Measurements from ENCODE around the gene GPC6. TPM values are rescaled to one million over a fixed set of nuclear protein-coding genes. Genes with fewer than 3 reads are reported as not detected.

Gene GPC6
- total RNA-seq, 3 donors from 2014 or later (not counting 1 experiment from before 2014, with no cell fraction given), result not detected

DNA sequence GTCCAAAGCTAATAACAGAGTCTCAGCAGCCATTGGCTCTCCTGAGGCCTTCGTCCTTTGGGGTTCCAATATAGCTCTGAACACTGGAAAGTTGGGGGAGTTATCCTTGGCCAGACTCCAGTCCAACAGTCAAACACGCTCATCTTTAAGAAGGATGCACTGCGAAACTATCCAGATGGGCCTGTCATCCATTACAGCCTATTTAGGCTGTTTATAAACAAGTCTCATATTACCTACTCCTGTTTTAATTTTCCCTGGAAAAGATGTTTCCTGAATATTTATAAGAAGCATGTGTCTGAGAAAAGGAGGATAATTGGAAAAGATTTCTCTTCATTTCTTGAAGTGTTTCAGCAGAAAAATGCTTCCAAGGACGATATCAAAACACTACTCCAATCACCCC is 1082.2 kb downstream of the GPC6 start:
- Histone ChIP-seq H3K36me3 (ENCODE audit: control insufficient read depth, insufficient read depth, low read length) (no peaks in the 10 kb centered on the region), H3K27me3 (ENCODE audit: control insufficient read depth, insufficient read depth, low read length) (no peaks in the 10 kb centered on the region), H3K4me3 (ENCODE audit: low read length) (no peak overlapping the region), H3K4me1 (ENCODE audit: control insufficient read depth, insufficient read depth, low read length) (no peaks in the 10 kb centered on the region), H3K27ac (ENCODE audit: low read length) (no peak overlapping the region), H3K9me3 (ENCODE audit: control insufficient read depth, insufficient read depth, low read length) (no peaks in the 10 kb centered on the region)
- WGBS (ENCODE audit: insufficient coverage), result 96% methylated on average over 3 of the region's 4 CpGs
- no peak for DNase-seq
- no peaks in the 10 kb centered on the region for H3K4me1 Mint-ChIP-seq
- no peaks in the 10 kb centered on the region for H3K27me3 Mint-ChIP-seq (ENCODE audit: low read depth in 2 of 2)
- ATAC-seq, result no peak
- H3K9me3 Mint-ChIP-seq, result no peaks in the 10 kb centered on the region
- no peaks in the 10 kb centered on the region for H3K36me3 Mint-ChIP-seq
- no peak overlapping the region for H3K4me3 Mint-ChIP-seq
- intact Hi-C loops (cut with micrococcal nuclease), result no loop called here
- TF ChIP-seq, protein P1, sequence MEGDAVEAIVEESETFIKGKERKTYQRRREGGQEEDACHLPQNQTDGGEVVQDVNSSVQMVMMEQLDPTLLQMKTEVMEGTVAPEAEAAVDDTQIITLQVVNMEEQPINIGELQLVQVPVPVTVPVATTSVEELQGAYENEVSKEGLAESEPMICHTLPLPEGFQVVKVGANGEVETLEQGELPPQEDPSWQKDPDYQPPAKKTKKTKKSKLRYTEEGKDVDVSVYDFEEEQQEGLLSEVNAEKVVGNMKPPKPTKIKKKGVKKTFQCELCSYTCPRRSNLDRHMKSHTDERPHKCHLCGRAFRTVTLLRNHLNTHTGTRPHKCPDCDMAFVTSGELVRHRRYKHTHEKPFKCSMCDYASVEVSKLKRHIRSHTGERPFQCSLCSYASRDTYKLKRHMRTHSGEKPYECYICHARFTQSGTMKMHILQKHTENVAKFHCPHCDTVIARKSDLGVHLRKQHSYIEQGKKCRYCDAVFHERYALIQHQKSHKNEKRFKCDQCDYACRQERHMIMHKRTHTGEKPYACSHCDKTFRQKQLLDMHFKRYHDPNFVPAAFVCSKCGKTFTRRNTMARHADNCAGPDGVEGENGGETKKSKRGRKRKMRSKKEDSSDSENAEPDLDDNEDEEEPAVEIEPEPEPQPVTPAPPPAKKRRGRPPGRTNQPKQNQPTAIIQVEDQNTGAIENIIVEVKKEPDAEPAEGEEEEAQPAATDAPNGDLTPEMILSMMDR (IDR thresholded peaks at IDR 0.05), result no peak
- no peak overlapping the region for H3K27ac Mint-ChIP-seq

DNA sequence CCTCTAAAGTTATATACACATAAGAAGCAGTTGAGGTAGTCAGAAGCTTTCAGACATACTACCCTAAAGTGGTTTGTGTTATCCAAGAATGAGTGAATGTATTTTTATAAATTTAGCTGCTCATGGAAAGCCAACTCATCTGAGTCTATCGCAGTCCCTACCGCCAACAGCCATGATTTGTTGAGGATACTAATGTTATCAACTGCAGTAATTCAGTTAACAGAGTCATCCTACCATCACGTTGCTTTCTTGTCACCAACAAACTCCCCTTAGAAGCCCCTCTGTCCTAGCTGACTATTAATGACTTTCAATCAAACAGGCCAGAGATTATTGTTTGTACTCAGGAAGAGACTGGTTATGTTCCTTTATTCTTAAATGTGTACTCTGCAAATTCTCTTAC is 1083.0 kb downstream of the GPC6 start:
- no peak for ATAC-seq
- 94% methylated on average over 3 of the region's 3 CpGs for WGBS (ENCODE audit: insufficient coverage)

DNA sequence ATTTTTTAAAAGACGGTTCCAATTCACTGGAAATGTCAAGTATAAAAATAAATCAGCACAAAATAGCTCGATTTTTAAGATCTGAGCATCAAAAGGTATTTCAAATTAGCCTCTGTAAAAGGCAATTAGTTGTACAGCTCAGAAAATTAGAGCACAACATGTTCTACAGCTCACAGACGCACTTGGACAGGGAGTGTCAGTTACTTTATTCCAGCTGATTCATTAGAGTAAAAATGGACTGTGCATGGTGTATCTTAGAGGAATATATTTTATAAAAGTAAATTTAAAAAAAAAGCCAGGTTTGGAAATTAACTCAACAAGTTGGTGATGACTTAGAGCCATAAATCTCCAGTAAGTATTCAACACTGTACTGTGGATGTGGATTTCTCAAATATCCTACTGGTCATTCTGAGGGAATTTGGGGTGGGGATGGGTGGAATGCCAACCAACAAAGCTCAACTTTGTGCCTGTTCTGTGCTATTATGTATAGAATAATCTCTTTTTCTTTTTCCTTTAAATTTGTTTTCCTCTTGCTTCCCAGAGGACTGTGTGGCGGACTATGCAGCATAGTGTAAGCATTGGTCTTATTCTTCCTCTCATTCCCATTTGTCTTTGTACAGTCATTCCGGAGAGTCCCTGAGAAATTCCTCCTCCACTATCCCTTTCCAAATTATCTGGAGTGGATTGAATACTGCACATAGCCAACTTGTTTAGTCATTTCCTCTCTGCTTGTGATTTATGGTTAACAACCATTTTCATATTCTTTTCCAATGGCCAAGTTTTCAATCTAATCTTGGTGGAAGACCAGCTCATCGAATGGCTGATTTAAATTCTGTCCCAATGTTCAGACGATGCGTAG is 1083.6 kb downstream of the GPC6 start:
- Histone ChIP-seq H3K27ac (ENCODE audit: low read length) (no peak overlapping the region), H3K9me3 (ENCODE audit: control insufficient read depth, insufficient read depth, low read length) (no peaks in the 10 kb centered on the region), H3K27me3 (ENCODE audit: control insufficient read depth, insufficient read depth, low read length) (no peaks in the 10 kb centered on the region), H3K36me3 (ENCODE audit: control insufficient read depth, insufficient read depth, low read length) (no peaks in the 10 kb centered on the region), H3K4me3 (ENCODE audit: low read length) (no peak overlapping the region), H3K4me1 (ENCODE audit: control insufficient read depth, insufficient read depth, low read length) (no peaks in the 10 kb centered on the region)
- no peak overlapping the region for H3K4me3 Mint-ChIP-seq
- H3K27me3 Mint-ChIP-seq (ENCODE audit: low read depth in 2 of 2), result no peaks in the 10 kb centered on the region
- TF ChIP-seq, protein P1 (IDR thresholded peaks at IDR 0.05), result no peak
- no peaks in the 10 kb centered on the region for H3K9me3 Mint-ChIP-seq
- DNase-seq (no peak), ATAC-seq (no peak)
- intact Hi-C loops (cut with micrococcal nuclease), result no loop called here
- WGBS (ENCODE audit: insufficient coverage), result 92% methylated on average over 7 of the region's 8 CpGs
- H3K27ac Mint-ChIP-seq, result no peak overlapping the region
- H3K4me1 Mint-ChIP-seq, result peaks cover 0 to 3% of the 10 kb centered on the region in 2 donors
- H3K36me3 Mint-ChIP-seq, result no peaks in the 10 kb centered on the region

More for the DNA sequence above, 1083.0 kb downstream of the GPC6 start:
- no peaks in the 10 kb centered on the region for H3K27me3 Mint-ChIP-seq (ENCODE audit: low read depth in 2 of 2)
- no peaks in the 10 kb centered on the region for H3K36me3 ChIP-seq (ENCODE audit: control insufficient read depth, insufficient read depth, low read length)
- no peaks in the 10 kb centered on the region for H3K27me3 ChIP-seq (ENCODE audit: control insufficient read depth, insufficient read depth, low read length)
- H3K36me3 Mint-ChIP-seq, result no peaks in the 10 kb centered on the region
- DNase-seq, result no peak
- no peaks in the 10 kb centered on the region for H3K9me3 ChIP-seq (ENCODE audit: control insufficient read depth, insufficient read depth, low read length)
- H3K4me1 Mint-ChIP-seq, result no peaks in the 10 kb centered on the region
- H3K27ac Mint-ChIP-seq, result no peak overlapping the region
- H3K4me1 ChIP-seq (ENCODE audit: control insufficient read depth, insufficient read depth, low read length), result no peaks in the 10 kb centered on the region
- TF ChIP-seq, protein P1 (IDR thresholded peaks at IDR 0.05), result no peak
- H3K4me3 Mint-ChIP-seq, result no peak overlapping the region
- no peak overlapping the region for H3K4me3 ChIP-seq (ENCODE audit: low read length)
- intact Hi-C loops (cut with micrococcal nuclease), result no loop called here
- no peak overlapping the region for H3K27ac ChIP-seq (ENCODE audit: low read length)
- H3K9me3 Mint-ChIP-seq, result no peaks in the 10 kb centered on the region

Data from natural killer cell (primary cell).